DMS114 treated with DMSO at 0.1 percent for 48 hours (cell line): ENCODE measurements around the gene BHMT2.

Experiments used
- DNase-seq: peaks from one replicate; lab custom pipeline; 2025; ENCODE audit not compliant: unreplicated experiment; lab: John Stamatoyannopoulos, UW

Gene BHMT2, protein sequence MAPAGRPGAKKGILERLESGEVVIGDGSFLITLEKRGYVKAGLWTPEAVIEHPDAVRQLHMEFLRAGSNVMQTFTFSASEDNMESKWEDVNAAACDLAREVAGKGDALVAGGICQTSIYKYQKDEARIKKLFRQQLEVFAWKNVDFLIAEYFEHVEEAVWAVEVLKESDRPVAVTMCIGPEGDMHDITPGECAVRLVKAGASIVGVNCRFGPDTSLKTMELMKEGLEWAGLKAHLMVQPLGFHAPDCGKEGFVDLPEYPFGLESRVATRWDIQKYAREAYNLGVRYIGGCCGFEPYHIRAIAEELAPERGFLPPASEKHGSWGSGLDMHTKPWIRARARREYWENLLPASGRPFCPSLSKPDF

GRCh38 chr5:79069488-79070349 is at the start of gene BHMT2, which contains the start of gene DMGDH:
BHMT2 (plus strand) TSS chr5:79069767; CDS start chr5:79069783, 16 bp downstream.
DMGDH (minus strand) TSS chr5:79069674; CDS start chr5:79069620, 54 bp downstream.
- no peak for DNase-seq

- DNase-seq, result peak; percentile 50
Measured at GRCh38 chr5:79020861-79021561, 48.6 kb upstream of the BHMT2 start.

GRCh38 chr5:79021753-79022152 is 47.8 kb upstream of the BHMT2 start:
- no peak for DNase-seq

- DNase-seq, result no peak
Measured at GRCh38 chr5:79022771-79023170, 46.8 kb upstream of the BHMT2 start.

DNA sequence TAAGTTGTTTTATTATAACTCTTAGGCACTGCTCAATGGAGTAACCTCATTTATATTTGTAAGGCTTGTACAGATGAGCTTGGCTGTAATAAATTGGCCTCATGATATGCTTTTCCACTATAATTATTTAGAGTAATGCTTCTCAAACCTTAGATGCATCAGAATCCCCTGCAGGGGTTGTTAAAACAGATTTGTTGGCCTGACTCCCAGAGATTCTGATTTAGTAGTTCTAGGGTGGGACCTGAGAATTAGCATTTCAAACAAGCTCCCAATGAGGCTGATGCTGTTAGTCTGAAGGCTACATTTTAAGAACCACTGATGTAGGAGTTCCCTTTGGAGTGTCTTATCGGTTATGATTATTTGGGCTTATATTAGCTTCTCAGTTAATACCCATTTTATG is 46.2 kb upstream of the BHMT2 start:
- no peak for DNase-seq

GRCh38 chr5:79023947-79024346 is 45.6 kb upstream of the BHMT2 start:
- no peak for DNase-seq

GRCh38 chr5:79025054-79025472 is 44.5 kb upstream of the BHMT2 start:
- DNase-seq, result peak; percentile 65

DNA sequence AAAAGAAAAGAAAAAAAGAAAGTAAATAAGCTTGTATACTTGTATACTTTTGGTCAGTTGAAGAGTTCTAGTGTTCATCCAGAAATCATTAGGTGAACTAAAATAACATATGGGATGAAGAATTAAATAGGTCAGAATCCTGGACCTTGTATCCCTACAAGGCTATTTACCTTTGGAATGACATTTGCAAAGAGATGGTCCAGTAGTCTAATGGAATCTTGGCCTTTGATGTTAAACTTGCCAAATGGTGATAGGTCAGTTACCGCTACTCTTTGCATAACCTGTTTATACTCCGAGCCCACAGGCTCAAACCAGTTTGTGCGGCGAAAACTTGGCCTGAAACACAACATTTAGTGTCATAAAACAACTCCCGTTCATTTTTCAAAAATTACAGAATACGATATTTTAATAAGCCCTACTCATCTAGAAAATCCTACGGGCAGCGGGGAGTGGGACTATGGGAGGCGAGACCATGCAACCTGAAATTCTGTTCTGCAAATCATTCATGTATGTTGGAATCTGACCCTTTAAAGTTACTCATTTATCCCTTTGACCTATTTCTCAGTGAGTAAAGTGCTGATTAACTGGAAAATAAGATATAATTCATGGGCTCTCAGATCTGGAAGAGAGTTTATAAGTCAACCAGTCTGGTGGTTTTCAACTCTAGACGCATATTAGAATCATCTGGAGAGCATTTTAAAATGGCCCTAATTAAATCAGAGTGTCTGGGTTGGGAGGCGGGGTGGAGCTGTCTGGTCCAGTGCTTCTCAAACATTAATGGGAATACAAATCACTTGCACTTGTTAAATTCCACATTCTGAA is 38.7 kb upstream of the BHMT2 start:
- no peak for DNase-seq

DNA sequence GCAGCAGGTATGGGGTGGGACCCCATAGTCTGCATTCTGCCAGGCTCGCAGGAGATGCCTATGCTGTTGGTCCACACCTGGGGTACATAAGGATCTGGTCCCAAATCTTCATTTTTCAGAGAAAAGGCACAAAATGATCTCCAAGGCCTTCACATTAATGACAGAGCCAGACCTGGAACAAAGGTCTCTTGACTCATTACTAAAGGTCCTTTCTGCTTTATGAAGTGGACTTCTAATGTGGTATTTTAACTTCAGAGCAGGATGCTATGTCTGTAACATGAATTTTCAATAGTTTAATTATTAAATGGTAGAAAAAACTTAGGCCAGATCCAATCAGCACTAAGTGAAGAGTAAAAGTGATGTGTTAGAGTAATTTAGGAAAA is 38.1 kb upstream of the BHMT2 start:
- DNase-seq, result no peak

DNA sequence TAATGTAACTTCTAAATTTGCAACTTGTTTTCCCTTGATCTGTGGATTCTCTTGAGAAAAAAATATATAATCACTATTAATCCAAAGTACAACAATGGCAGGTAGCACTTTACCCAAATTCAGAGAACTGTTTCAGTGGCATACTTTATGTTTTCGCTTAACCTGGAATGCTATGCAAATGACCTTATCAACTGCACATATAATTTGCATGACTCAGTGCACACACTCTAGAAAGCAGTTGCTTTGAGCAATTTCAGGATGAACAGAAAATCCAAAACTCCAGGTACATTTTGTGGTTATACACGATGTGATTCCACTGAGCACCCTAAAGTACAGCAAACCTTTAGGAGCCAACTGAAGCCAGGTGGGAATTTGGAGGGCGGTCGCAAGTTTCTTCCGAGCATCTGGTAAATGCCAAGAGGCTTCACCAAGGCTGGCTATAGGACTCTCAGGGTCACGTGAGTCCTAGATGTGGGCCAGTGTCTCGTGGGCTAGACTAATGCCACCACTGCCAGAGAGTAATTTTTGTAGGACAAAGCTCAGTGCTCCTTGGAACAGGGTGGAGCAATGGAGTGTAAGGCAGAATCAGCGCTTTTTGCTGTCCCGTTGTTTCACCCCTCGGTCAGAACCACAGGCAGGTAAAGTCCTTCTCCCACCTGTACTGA is 37.4 kb upstream of the BHMT2 start:
- DNase-seq, result no peak

DNA sequence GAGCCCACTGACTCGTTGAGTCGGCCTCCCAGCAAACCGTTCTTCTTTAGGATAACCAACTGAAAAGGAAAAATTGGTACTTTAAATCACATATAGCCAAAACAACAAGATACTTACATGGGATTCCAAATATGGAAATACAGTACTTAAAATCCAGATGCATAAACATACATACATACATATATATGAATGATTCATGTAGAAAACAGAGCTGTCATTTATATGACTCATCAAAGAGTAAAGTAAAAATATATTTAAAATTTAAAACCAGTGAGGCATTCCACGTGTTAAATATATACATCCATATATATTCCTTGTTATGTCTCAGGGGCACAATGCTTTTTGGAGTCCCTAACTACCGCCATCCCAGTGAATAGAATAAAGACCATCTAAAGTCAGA is 36.8 kb upstream of the BHMT2 start:
- no peak for DNase-seq

DNA sequence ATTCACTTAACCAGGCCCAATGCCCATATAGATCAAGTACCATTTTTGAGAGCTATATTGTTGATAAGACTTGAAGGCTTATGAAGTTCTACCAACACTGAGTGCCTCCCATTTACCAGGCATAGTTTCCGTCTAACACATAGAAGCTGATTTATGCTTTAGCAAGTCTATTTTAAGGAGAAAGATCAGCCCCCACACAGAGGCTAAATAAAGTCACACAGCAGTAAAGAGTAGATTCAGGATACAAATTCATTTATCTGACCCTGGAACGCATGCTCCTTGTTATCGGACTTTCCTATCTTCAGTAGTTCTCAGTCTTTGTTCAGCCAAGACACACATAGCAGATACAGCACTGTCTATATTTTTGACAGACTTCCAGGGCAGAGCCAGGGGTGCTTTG is 34.3 kb upstream of the BHMT2 start:
- no peak for DNase-seq

GRCh38 chr5:79036769-79037168 is 32.8 kb upstream of the BHMT2 start:
- DNase-seq, result no peak

GRCh38 chr5:79042188-79042587 is 27.4 kb upstream of the BHMT2 start:
- no peak for DNase-seq

DNA sequence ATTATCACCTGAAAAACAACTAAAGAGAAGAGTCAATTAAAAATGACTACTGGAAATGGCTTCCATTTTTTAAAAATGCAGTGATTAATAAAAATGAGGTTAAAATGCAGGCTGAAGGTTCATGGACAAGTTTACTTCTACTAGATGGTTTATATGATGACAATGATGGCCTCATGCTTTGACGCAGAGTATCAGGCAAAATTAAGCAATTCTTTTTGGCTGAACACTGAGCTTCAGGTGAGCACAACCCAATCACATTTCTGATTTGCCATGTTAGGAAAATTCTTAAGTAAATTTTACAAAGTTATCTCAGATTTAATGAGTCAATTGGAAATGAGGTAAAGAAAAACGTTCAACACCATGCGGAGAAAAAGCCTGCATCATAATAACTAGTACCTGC is 22.4 kb upstream of the BHMT2 start:
- DNase-seq, result no peak

DNA sequence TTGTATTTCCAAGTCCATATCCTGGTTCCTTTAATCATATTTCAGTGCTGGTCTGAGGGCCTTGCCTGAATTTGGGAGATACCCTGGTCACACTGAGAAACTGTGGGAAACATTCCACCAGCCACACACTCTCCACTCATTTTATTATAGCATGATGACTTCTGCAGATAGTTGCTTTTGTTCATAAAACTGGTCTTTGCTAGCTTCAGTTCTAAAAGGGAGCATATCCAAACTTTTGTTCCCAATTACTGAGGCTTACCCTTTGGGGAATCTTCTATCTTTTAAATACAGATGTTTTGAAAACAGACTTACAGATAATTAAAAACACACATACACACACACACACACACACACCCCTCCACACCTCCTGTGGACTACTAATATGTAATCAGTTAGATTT is 21.1 kb upstream of the BHMT2 start:
- no peak for DNase-seq

GRCh38 chr5:79050498-79050897 is 19.1 kb upstream of the BHMT2 start:
- DNase-seq, result no peak

DNA sequence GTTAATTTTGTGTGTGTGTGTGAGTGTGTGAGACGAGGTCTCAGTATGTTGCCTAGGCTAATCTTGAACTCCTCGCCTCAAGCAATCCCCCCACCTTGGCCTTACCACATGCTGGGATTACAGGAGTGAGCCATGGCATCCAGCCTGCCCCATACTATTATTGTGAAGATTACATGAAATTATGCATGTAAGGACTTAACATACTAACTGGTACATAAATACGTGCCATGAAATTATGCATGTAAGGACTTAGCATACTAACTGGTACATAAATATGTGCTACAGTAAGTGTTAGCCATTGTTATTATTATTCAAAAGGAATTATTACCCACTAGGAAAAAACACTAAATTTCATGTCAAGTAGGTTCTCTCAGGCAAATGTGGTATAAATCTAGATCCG is 16.2 kb upstream of the BHMT2 start:
- no peak for DNase-seq

GRCh38 chr5:79055017-79055416 is 14.6 kb upstream of the BHMT2 start:
- no peak for DNase-seq

- no peak for DNase-seq
Measured at GRCh38 chr5:79056847-79057246, 12.7 kb upstream of the BHMT2 start.
